Measurements from ENCODE around the gene SURF2. TPM values are rescaled to one million over a fixed set of nuclear protein-coding genes. Genes with fewer than 3 reads are reported as not detected.
A peak's percentile ranks its signal among the peaks of the same experiment; 100 is the strongest.
"Not testable (repeated sequence)": the region's sequence is repeated elsewhere in the genome, so short reads cannot be mapped to it uniquely, and the experiment has no call there.

SURF2 gene
- total and polyA plus RNA-seq, 7 donors, result 10.2 to 32.3 (median 18.5) TPM

- peak; percentile 53 for DNase-seq
- TF ChIP-seq EP300 (IDR thresholded peaks at IDR 0.05) (no peak), CTCF (IDR thresholded peaks at IDR 0.05) (peak in 1 of 4 experiments; percentile 10)
- intact Hi-C loops (cut with DNase I), result loop anchor here (10.0 kb wide), 1 partner anchor 309 kb away; no protein-coding TSS in a partner anchor
- WGBS, 2 donors, result 22 to 74% methylated on average over 6 of the region's 6 CpGs
- Histone ChIP-seq H3K4me1 (peaks cover 0 to 28% (median 25%) of the 10 kb centered on the region in 4 donors), H3K27me3 (no peaks in the 10 kb centered on the region), H3K4me3 (no peak overlapping the region), H3K36me3 (peaks cover 34 to 63% (median 37%) of the 10 kb centered on the region in 4 donors), H3K9me3 (no peaks in the 10 kb centered on the region), H3K27ac (no peak overlapping the region)
These were observed 22.2 kb upstream of the SURF2 start for GRCh38 chr9:133334161-133334560.

GRCh38 chr9:133334888-133335287, 21.5 kb upstream of the SURF2 start:
- intact Hi-C loops (cut with DNase I), result loop anchor here (10.0 kb wide), 1 partner anchor 310 kb away; no protein-coding TSS in a partner anchor
- DNase-seq, result peak; percentile 48
- H3K36me3 ChIP-seq, result peaks cover 34 to 68% (median 39%) of the 10 kb centered on the region in 4 donors
- H3K4me1 ChIP-seq, result peaks cover 0 to 28% (median 25%) of the 10 kb centered on the region in 4 donors
- H3K27ac ChIP-seq, H3K9me3 ChIP-seq, H3K27me3 ChIP-seq: not testable (repeated sequence)
- 26 to 69% methylated on average over 11 of the region's 11 CpGs for WGBS, 2 donors
- H3K4me3 ChIP-seq, result peak overlapping the region; percentile 84 to 94 (median 88)

GRCh38 chr9:133335924-133336811, 20.2 kb upstream of the SURF2 start, which contains the start of gene SURF6:
TSS of gene SURF6 (minus strand) at chr9:133336188. CDS start at chr9:133336132, 56 bp downstream.
- Histone ChIP-seq H3K4me3 (peak within 1 kb of the TSS; percentile 84 to 94 (median 88)), H3K27me3 (no peaks in the 10 kb centered on the region), H3K27ac (peak within 1 kb of the TSS; percentile 75 to 83 (median 80)), H3K4me1 (peaks cover 0 to 28% (median 25%) of the 10 kb centered on the region in 4 donors), H3K9me3 (no peaks in the 10 kb centered on the region), H3K36me3 (peaks cover 32 to 68% (median 42%) of the 10 kb centered on the region in 4 donors)
- peak; percentile 93 for DNase-seq
- intact Hi-C loops (cut with DNase I), result loop anchor here (1.0 to 10.0 kb wide), 2 partner anchors 40 to 311 kb away; partner anchors contain the start of genes STKLD1 and SURF4
- 7 to 9% methylated on average over 70 of the region's 70 CpGs for WGBS, 2 donors
- TF ChIP-seq POLR2AphosphoS5 (IDR thresholded peaks at IDR 0.05) (peak; percentile 58 to 87 (median 83)), CTCF (IDR thresholded peaks at IDR 0.05) (no peak), EP300 (IDR thresholded peaks at IDR 0.05) (no peak)

GRCh38 chr9:133339641-133340040, 16.7 kb upstream of the SURF2 start:
- WGBS, 2 donors, result 87 to 90% methylated on average over 5 of the region's 5 CpGs
- Histone ChIP-seq H3K9me3 (no peaks in the 10 kb centered on the region), H3K4me1 (peaks cover 0 to 19% (median 15%) of the 10 kb centered on the region in 4 donors), H3K27ac (no peak overlapping the region), H3K27me3 (no peaks in the 10 kb centered on the region), H3K4me3 (no peak overlapping the region), H3K36me3 (peaks cover 31 to 68% (median 41%) of the 10 kb centered on the region in 4 donors)
- no peak for TF ChIP-seq POLR2AphosphoS5 (IDR thresholded peaks at IDR 0.05)
- no peak for TF ChIP-seq CTCF (IDR thresholded peaks at IDR 0.05)
- no peak for TF ChIP-seq POLR2A (IDR thresholded peaks at IDR 0.05)
- no peak for TF ChIP-seq EP300 (IDR thresholded peaks at IDR 0.05)
- intact Hi-C loops (cut with DNase I), result loop anchor here (10.0 kb wide), 1 partner anchor 315 kb away; no protein-coding TSS in a partner anchor
- DNase-seq, result no peak

- intact Hi-C loops (cut with DNase I), result no loop called here
- WGBS, 2 donors, result 52 to 81% methylated on average over 3 of the region's 3 CpGs
- peaks cover 33 to 72% (median 44%) of the 10 kb centered on the region in 4 donors for H3K36me3 ChIP-seq
- no peaks in the 10 kb centered on the region for H3K9me3 ChIP-seq
- DNase-seq, result no peak
- TF ChIP-seq CTCF (IDR thresholded peaks at IDR 0.05) (no peak), POLR2A (IDR thresholded peaks at IDR 0.05) (no peak), EP300 (IDR thresholded peaks at IDR 0.05) (no peak), POLR2AphosphoS5 (IDR thresholded peaks at IDR 0.05) (no peak)
- H3K27me3 ChIP-seq, result no peaks in the 10 kb centered on the region
- H3K4me1 ChIP-seq, result peaks cover 0 to 13% (median 9%) of the 10 kb centered on the region in 4 donors
- H3K27ac ChIP-seq, result no peak overlapping the region
- no peak overlapping the region for H3K4me3 ChIP-seq
These were observed 16.1 kb upstream of the SURF2 start for GRCh38 chr9:133340256-133340655.

All from sigmoid colon (tissue), 7 donors.